Endothelial cell (in vitro differentiated cells): ENCODE data around the gene LECT2. TPM values are rescaled to one million over a fixed set of nuclear protein-coding genes. Genes with fewer than 3 reads are reported as not detected.

Experiments used
- DNase-seq: peaks from one replicate; pipeline ENCODE4 v3.0.0; 2021; ENCODE audit warnings: low spot score
- H3K27ac Mint-ChIP-seq: one replicate; pipeline ENCODE4 v1.8.0; 2021; ENCODE audit warnings: mixed read lengths, inconsistent platforms; ENCODE audit not compliant: unreplicated experiment
- H3K27me3 Mint-ChIP-seq: one replicate; pipeline ENCODE4 v1.8.0; 2021; ENCODE audit warnings: mild to moderate bottlenecking, moderate library complexity, mixed read lengths, inconsistent platforms; ENCODE audit not compliant: unreplicated experiment
- H3K36me3 Mint-ChIP-seq: one replicate; pipeline ENCODE4 v1.8.0; 2021; ENCODE audit warnings: mild to moderate bottlenecking, low read depth, mixed read lengths, inconsistent platforms; ENCODE audit not compliant: unreplicated experiment
- H3K4me1 Mint-ChIP-seq: one replicate; pipeline ENCODE4 v1.8.0; 2021; ENCODE audit warnings: mild to moderate bottlenecking, mixed read lengths, inconsistent platforms; ENCODE audit not compliant: unreplicated experiment
- H3K4me3 Mint-ChIP-seq: one replicate; pipeline ENCODE4 v1.8.0; 2021; ENCODE audit warnings: mild to moderate bottlenecking, mixed read lengths, inconsistent platforms; ENCODE audit not compliant: unreplicated experiment
- H3K9me3 Mint-ChIP-seq: one replicate; pipeline ENCODE4 v1.8.0; 2021; ENCODE audit warnings: mixed read lengths, inconsistent platforms; ENCODE audit not compliant: unreplicated experiment
- total RNA-seq: library from RNA; stranded (reverse); fragmentation: NEBNext Ultra II Directional; extraction: Animal tissue kit (Norgen Biotek cat#: 25700); gene quantifications from one replicate; pipeline ENCODE4 v1.2.1, GENCODE V29; 2021; ENCODE audit not compliant: unreplicated experiment
- TF ChIP-seq, protein P1 (sequence below): fragments of 200-600 bp; sonication (generic); IDR thresholded peaks from one replicate; pipeline ENCODE4 v1.5.0; 2021; ENCODE audit warnings: antibody characterized with exemption; ENCODE audit not compliant: unreplicated experiment

The LECT2 gene
- total RNA-seq, 1 donor from 2014 or later: not detected

DNA sequence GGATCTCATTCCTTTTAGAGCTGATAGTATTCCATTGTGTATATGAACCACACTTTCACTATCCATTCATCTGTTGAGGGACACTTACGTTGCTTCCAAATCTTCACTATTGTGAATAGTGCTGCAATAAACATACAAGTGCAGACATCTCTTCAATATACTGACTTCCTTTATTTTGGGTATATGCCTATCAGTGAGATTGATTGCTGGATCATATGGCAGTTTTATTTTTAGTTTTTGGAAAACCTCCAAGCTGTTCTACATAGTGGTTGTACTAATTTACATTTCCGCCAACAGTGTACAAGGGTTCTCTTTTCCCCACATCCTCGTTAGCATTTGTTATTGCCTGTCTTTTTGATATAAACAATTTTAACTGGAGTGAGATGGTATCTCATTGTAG, 33.8 kb upstream of the LECT2 start:
- H3K27me3 Mint-ChIP-seq: no peaks in the 10 kb centered on the region
- H3K9me3 Mint-ChIP-seq: no peaks in the 10 kb centered on the region
- H3K36me3 Mint-ChIP-seq: no peaks in the 10 kb centered on the region
- TF ChIP-seq, protein P1, sequence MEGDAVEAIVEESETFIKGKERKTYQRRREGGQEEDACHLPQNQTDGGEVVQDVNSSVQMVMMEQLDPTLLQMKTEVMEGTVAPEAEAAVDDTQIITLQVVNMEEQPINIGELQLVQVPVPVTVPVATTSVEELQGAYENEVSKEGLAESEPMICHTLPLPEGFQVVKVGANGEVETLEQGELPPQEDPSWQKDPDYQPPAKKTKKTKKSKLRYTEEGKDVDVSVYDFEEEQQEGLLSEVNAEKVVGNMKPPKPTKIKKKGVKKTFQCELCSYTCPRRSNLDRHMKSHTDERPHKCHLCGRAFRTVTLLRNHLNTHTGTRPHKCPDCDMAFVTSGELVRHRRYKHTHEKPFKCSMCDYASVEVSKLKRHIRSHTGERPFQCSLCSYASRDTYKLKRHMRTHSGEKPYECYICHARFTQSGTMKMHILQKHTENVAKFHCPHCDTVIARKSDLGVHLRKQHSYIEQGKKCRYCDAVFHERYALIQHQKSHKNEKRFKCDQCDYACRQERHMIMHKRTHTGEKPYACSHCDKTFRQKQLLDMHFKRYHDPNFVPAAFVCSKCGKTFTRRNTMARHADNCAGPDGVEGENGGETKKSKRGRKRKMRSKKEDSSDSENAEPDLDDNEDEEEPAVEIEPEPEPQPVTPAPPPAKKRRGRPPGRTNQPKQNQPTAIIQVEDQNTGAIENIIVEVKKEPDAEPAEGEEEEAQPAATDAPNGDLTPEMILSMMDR: no peak
- H3K4me3 Mint-ChIP-seq: no peak overlapping the region
- H3K4me1 Mint-ChIP-seq: peaks cover 30% of the 10 kb centered on the region
- no peak for DNase-seq
- H3K27ac Mint-ChIP-seq: no peak overlapping the region

- H3K27ac Mint-ChIP-seq: peak overlapping the region; percentile 65
- no peaks in the 10 kb centered on the region for H3K9me3 Mint-ChIP-seq
- no peaks in the 10 kb centered on the region for H3K36me3 Mint-ChIP-seq
- H3K27me3 Mint-ChIP-seq: no peaks in the 10 kb centered on the region
- peaks cover 26% of the 10 kb centered on the region for H3K4me1 Mint-ChIP-seq
- TF ChIP-seq, protein P1: no peak
- no peak overlapping the region for H3K4me3 Mint-ChIP-seq
- DNase-seq: no peak
These were observed 32.2 kb upstream of the LECT2 start for GRCh38 chr5:135986891-135987401.

- Mint-ChIP-seq H3K4me3 (no peak overlapping the region), H3K36me3 (no peaks in the 10 kb centered on the region), H3K27ac (peak overlapping the region; percentile 71), H3K4me1 (peaks cover 25% of the 10 kb centered on the region), H3K27me3 (no peaks in the 10 kb centered on the region), H3K9me3 (no peaks in the 10 kb centered on the region)
- DNase-seq: no peak
- TF ChIP-seq, protein P1: no peak
These were observed 31.6 kb upstream of the LECT2 start for GRCh38 chr5:135986401-135986800.

GRCh38 chr5:135985951-135986350, 31.2 kb upstream of the LECT2 start:
- Mint-ChIP-seq H3K27ac (peak overlapping the region; percentile 71), H3K9me3 (no peaks in the 10 kb centered on the region), H3K27me3 (no peaks in the 10 kb centered on the region), H3K36me3 (no peaks in the 10 kb centered on the region), H3K4me3 (no peak overlapping the region), H3K4me1 (peaks cover 22% of the 10 kb centered on the region)
- TF ChIP-seq, protein P1: no peak
- DNase-seq: no peak

DNA sequence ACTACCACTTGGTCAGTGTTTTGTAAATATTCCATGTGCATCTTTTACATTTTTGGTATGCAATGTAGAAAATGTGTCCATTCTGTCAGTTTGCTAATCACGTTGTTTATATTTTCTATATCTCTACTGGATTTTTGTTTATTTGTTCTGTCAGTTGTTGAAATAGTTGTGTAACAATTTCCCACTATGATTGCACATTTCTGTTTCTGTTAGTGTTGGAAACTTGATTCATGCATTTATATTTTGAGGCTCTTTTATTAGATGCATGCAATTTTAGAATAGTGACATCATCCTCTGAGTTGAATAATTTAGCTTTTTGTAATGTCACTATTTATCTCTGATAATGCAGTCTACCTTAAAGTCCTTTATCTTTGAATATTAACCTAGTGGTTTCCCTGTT, 25.8 kb upstream of the LECT2 start:
- H3K4me1 Mint-ChIP-seq: peaks cover 21% of the 10 kb centered on the region
- no peaks in the 10 kb centered on the region for H3K27me3 Mint-ChIP-seq
- H3K4me3 Mint-ChIP-seq: no peak overlapping the region
- H3K9me3 Mint-ChIP-seq: no peaks in the 10 kb centered on the region
- no peaks in the 10 kb centered on the region for H3K36me3 Mint-ChIP-seq
- no peak overlapping the region for H3K27ac Mint-ChIP-seq
- TF ChIP-seq, protein P1: no peak
- DNase-seq: no peak
